Stomach (tissue), 9 donors: ENCODE measurements around the gene LEMD3. TPM values are rescaled to one million over a fixed set of nuclear protein-coding genes. Genes with fewer than 3 reads are reported as not detected.

ENCODE experiments used
- DNase-seq, 2 donors: peaks; one replicate each; pipeline versions ENCODE4 v3.0.0 to v3.0.0-alpha.2; 2013 to 2019
- H3K27ac ChIP-seq, 5 donors: fragments of 200-600 bp in 4 of 5; sonication (generic) in 4 of 5; one replicate each; pipeline ENCODE4 v1.5.1; 2013 to 2019; ENCODE audit warnings: mild to moderate bottlenecking in 1 of 5, moderate library complexity in 1 of 5
- H3K27me3 ChIP-seq, 3 donors: fragments of 200-600 bp; sonication (generic); one replicate each; pipeline ENCODE4 v1.5.1; 2017 to 2019; ENCODE audit warnings: mixed run types in 1 of 3
- H3K36me3 ChIP-seq, 4 donors: fragments of 200-600 bp; sonication (generic); 1 replicate in 3 of 4; 2 replicates in 1 of 4; pipeline ENCODE4 v1.5.1; 2016 to 2019
- H3K4me1 ChIP-seq, 4 donors: fragments of 200-600 bp; sonication (generic); one replicate each; pipeline ENCODE4 v1.5.1; 2016 to 2019
- H3K4me3 ChIP-seq, 4 donors: fragments of 200-600 bp; sonication (generic) in 3 of 4; one replicate each; pipeline ENCODE4 v1.5.1; 2016 to 2019; ENCODE audit warnings: mild to moderate bottlenecking in 1 of 4
- H3K9me3 ChIP-seq, 4 donors: fragments of 200-600 bp; sonication (generic); one replicate each; pipeline ENCODE4 v1.5.1; 2016 to 2019
- EP300 ChIP-seq: sonication (generic); formaldehyde crosslinking; IDR thresholded peaks from one replicate; pipeline ENCODE4 v1.6.1; 2017; ENCODE audit warnings: antibody characterized with exemption
- POLR2A ChIP-seq, 4 donors: fragments of 450-650 bp; IDR thresholded peaks; one replicate each; pipeline ENCODE4 v1.6.1; 2016; ENCODE audit warnings: antibody characterized with exemption in 4 of 4, control low read depth in 2 of 4, mild to moderate bottlenecking in 1 of 4, moderate library complexity in 1 of 4
- POLR2AphosphoS5 ChIP-seq, 3 donors: sonication (generic); formaldehyde crosslinking; IDR thresholded peaks; one replicate each; pipeline ENCODE4 v1.6.1; 2016; ENCODE audit warnings: antibody characterized with exemption in 3 of 3
- WGBS, 5 donors: extraction: QIAGEN DNeasy Blood & Tissue Kit in 3 of 5; methylation state at CpG; one replicate each; pipeline versions ENCODE4 v1.1.5 to v1.1.7; 2013 to 2018; 5-methylcytosine and 5-hydroxymethylcytosine counted together
- intact Hi-C: fragments of 100-400 bp; cut with DNase I; formaldehyde crosslinking; loops from one replicate; pipeline ENCODE4 v1.15.1; 2023; ENCODE audit warnings: low total_unique reads
- polyA plus RNA-seq, 3 donors: library from polyadenylated mRNA; stranded (reverse); fragments of 200-250 nt; gene quantifications; one replicate each; pipeline ENCODE4 v1.2.3, GENCODE V29; 2013
- total RNA-seq, 5 donors: library from RNA; depleted of rRNA; stranded (reverse); fragments of >200 nt; gene quantifications; one replicate each; pipeline versions ENCODE4 v1.1.0 to v1.2.3, GENCODE V29; 2014 to 2016
- TF ChIP-seq, protein P1 (sequence below), 7 experiments: fragments of 450-650 bp in 4 of 7; fragments of 200-600 bp in 3 of 7; sonication (generic) in 3 of 7; IDR thresholded peaks; one replicate each; pipeline ENCODE4 v1.5.1; 2016 to 2019; ENCODE audit warnings: antibody characterized with exemption in 7 of 7, control low read depth in 2 of 7, mild to moderate bottlenecking in 1 of 7
- donor health status: healthy with polysubstance abuse.
- donor health status: Bipolar disorder and iron deficiency.
- donor health status: healthy.

LEMD3 gene
- total and polyA plus RNA-seq, 8 donors = 2.7 to 230 (median 18.9) TPM

DNA sequence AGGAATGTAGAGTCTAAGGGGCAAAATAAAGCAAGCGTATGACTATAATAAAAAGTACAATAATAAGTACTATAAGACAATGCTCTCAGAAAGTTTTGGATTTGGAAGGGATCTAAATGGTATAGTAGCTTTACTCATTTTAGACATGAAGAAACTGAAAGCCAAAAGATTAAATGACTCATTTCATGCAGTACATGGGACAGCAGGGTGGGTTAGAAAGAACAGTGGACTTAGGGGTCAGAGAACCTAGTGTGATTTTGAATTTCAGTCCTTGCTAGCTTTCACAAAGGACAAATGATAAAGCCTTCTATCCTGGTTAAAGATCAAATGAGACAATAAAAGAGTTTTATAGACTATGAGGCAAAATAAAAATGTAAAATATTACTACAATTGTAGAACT is 6.8 kb upstream of the LEMD3 start:
- no peak overlapping the region for H3K27ac ChIP-seq
- TF ChIP-seq, protein P1, sequence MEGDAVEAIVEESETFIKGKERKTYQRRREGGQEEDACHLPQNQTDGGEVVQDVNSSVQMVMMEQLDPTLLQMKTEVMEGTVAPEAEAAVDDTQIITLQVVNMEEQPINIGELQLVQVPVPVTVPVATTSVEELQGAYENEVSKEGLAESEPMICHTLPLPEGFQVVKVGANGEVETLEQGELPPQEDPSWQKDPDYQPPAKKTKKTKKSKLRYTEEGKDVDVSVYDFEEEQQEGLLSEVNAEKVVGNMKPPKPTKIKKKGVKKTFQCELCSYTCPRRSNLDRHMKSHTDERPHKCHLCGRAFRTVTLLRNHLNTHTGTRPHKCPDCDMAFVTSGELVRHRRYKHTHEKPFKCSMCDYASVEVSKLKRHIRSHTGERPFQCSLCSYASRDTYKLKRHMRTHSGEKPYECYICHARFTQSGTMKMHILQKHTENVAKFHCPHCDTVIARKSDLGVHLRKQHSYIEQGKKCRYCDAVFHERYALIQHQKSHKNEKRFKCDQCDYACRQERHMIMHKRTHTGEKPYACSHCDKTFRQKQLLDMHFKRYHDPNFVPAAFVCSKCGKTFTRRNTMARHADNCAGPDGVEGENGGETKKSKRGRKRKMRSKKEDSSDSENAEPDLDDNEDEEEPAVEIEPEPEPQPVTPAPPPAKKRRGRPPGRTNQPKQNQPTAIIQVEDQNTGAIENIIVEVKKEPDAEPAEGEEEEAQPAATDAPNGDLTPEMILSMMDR (IDR thresholded peaks at IDR 0.05) = no peak
- TF ChIP-seq EP300 (no peak), POLR2A (IDR thresholded peaks at IDR 0.05) (no peak), POLR2AphosphoS5 (IDR thresholded peaks at IDR 0.05) (no peak)
- no peaks in the 10 kb centered on the region for H3K9me3 ChIP-seq
- no peaks in the 10 kb centered on the region for H3K4me1 ChIP-seq
- intact Hi-C loops = no loop called here
- no peaks in the 10 kb centered on the region for H3K36me3 ChIP-seq
- DNase-seq = no peak
- H3K4me3 ChIP-seq = no peak overlapping the region
- H3K27me3 ChIP-seq = peaks cover 0 to 4% (median 0%) of the 10 kb centered on the region in 3 donors
- WGBS, 5 donors = 93 to 98% (median 97%) methylated on average over 1 of the region's 1 CpG

DNA sequence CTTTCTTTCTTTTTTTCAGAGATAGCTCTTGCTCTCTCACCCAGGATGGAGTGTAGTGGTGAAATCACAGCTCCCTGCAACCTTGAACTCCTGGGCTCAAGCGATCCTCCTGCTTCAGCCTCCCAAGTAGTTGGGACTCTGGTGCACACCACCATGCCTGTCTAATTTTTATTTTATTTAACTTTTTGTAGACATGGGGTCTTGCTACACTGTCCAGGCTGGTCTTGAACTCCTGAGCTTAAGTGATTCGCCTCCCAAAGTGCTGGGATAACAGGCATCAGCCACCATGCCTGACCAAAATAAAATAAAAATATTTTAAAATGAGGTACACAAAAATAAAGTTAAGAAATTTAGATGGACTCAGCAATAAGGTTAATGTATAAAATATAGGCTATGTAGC is 5.1 kb upstream of the LEMD3 start:
- DNase-seq = no peak
- Histone ChIP-seq H3K27me3 (peaks cover 0 to 4% (median 0%) of the 10 kb centered on the region in 3 donors), H3K4me1 (peaks cover 5 to 9% (median 7%) of the 10 kb centered on the region in 4 donors), H3K4me3 (no peak overlapping the region), H3K9me3 (no peaks in the 10 kb centered on the region), H3K36me3 (no peaks in the 10 kb centered on the region), H3K27ac (no peak overlapping the region)
- intact Hi-C loops = no loop called here
- WGBS, 5 donors = 94 to 99% (median 97%) methylated on average over 2 of the region's 2 CpGs
- TF ChIP-seq POLR2A (IDR thresholded peaks at IDR 0.05) = no peak
- TF ChIP-seq, protein P1 (IDR thresholded peaks at IDR 0.05) = no peak
- TF ChIP-seq EP300 = no peak
- no peak for TF ChIP-seq POLR2AphosphoS5 (IDR thresholded peaks at IDR 0.05)

GRCh38 chr12:65164774-65165173 is 4.6 kb upstream of the LEMD3 start:
- intact Hi-C loops = no loop called here
- Histone ChIP-seq H3K27me3 (peaks cover 0 to 4% (median 0%) of the 10 kb centered on the region in 3 donors), H3K27ac (no peak overlapping the region), H3K4me3 (no peak overlapping the region), H3K36me3 (no peaks in the 10 kb centered on the region), H3K9me3 (no peaks in the 10 kb centered on the region), H3K4me1 (peaks cover 5 to 9% (median 7%) of the 10 kb centered on the region in 4 donors)
- DNase-seq = no peak
- TF ChIP-seq, protein P1 (IDR thresholded peaks at IDR 0.05) = no peak
- no peak for TF ChIP-seq POLR2AphosphoS5 (IDR thresholded peaks at IDR 0.05)
- TF ChIP-seq POLR2A (IDR thresholded peaks at IDR 0.05) = no peak
- TF ChIP-seq EP300 = no peak

DNA sequence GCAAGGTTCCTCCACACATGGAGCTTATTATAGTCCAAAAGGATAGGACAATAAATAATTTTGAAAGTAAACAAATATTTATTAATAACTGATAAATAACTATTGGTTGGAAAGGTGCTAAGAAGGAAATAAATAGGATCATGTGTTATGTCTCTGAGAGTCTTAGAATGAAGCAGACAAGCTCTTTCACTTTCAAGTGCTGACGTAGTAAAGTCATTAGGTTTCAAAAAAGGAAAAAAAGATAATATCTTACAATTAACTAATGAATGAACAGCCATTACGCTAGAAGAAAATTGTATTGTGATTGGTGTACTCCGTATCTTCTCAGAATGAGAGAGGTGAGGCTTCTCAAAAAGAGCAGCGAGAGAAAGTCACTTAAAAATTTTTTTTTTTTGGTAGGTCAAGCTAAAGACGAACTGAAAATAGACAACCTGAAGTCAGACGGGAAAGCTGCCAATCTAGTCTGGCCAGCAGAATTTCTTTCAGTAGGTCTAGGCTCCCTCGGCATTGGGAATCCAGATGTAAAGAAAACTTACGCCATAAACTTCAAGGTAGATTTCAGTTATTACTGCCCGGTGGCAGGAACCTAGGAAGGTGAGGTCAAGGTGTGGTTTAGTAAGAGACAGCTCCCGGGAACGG is 583 bp upstream of the LEMD3 start:
- peak overlapping the region; percentile 86 to 99 (median 96) for H3K4me3 ChIP-seq
- TF ChIP-seq POLR2A (IDR thresholded peaks at IDR 0.05) = no peak
- TF ChIP-seq EP300 = no peak
- TF ChIP-seq POLR2AphosphoS5 (IDR thresholded peaks at IDR 0.05) = no peak
- peak overlapping the region; percentile 93 to 98 (median 95) for H3K27ac ChIP-seq
- H3K36me3 ChIP-seq = no peaks in the 10 kb centered on the region
- no peaks in the 10 kb centered on the region for H3K27me3 ChIP-seq
- no peaks in the 10 kb centered on the region for H3K9me3 ChIP-seq
- peaks cover 32 to 41% (median 41%) of the 10 kb centered on the region in 4 donors for H3K4me1 ChIP-seq
- WGBS, 5 donors = 4 to 14% (median 8%) methylated on average over 11 of the region's 11 CpGs
- intact Hi-C loops = no loop called here
- DNase-seq = no peak

DNA sequence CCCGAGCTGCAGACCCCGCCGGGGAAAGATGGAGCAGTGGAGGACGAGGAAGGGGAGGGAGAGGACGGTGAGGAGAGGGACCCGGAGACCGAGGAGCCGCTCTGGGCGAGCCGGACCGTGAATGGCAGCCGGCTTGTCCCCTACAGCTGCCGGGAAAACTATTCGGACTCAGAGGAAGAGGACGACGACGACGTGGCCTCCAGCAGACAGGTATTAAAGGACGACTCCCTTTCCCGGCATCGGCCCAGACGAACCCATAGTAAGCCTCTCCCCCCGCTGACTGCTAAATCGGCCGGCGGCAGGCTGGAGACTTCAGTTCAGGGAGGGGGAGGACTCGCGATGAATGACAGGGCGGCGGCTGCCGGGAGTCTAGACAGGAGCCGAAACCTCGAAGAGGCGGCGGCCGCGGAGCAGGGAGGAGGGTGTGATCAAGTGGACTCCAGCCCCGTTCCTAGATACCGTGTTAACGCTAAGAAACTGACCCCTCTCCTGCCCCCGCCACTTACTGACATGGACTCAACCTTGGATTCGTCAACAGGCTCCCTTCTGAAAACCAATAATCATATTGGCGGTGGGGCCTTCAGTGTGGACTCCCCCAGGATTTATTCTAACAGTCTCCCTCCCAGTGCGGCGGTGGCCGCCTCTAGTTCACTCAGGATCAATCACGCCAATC is 962 bp downstream of the LEMD3 start:
- peak; percentile 67 to 84 for DNase-seq
- intact Hi-C loops = no loop called here
- Histone ChIP-seq H3K27ac (peak overlapping the region; percentile 93 to 98 (median 95)), H3K4me1 (peaks cover 35 to 57% (median 54%) of the 10 kb centered on the region in 4 donors), H3K9me3 (no peaks in the 10 kb centered on the region), H3K36me3 (peaks cover 0 to 2% (median 0%) of the 10 kb centered on the region in 4 donors), H3K4me3 (peak overlapping the region; percentile 86 to 99 (median 96)), H3K27me3 (no peaks in the 10 kb centered on the region)
- WGBS, 5 donors = 0 to 1% (median 1%) methylated on average over 34 to 47 of the region's 47 CpGs
- TF ChIP-seq, protein P1 (IDR thresholded peaks at IDR 0.05) = no peak
- TF ChIP-seq POLR2A (IDR thresholded peaks at IDR 0.05) (no peak), EP300 (no peak), POLR2AphosphoS5 (IDR thresholded peaks at IDR 0.05) (no peak)
